ENCODE measurements around the gene FN3K.

The FN3K gene

GRCh38 chr17:82795615-82796014, 60.2 kb downstream of the FN3K start:
- DNase-seq (ENCODE audit: low spot score), result no peak

- no peak for DNase-seq (ENCODE audit: low spot score)
These were observed 61.6 kb downstream of the FN3K start for GRCh38 chr17:82797061-82797460.

GRCh38 chr17:82798752-82799151, 63.3 kb downstream of the FN3K start:
- DNase-seq (ENCODE audit: low spot score), result no peak

- DNase-seq (ENCODE audit: low spot score), result no peak
These were observed 64.2 kb downstream of the FN3K start for GRCh38 chr17:82799591-82799990.
